Panc1 (cell line): Measurements from ENCODE around the gene CA10. TPM values are rescaled to one million over a fixed set of nuclear protein-coding genes. Genes with fewer than 3 reads are reported as not detected.

ENCODE experiments used
- ATAC-seq: fragments of 200-7000 bp; cut with Tn5 transposase; 2 replicates; pipeline ENCODE4 v1.9.1; 2020; ENCODE audit warnings: mild to moderate bottlenecking, moderate library complexity
- BruUV-seq: library from RNA; stranded (reverse); fragments of 400-500 nt; replicated peaks from 2 replicates; lab custom pipeline; 2021; lab: Mats Ljungman, UMichigan
- CTCF ChIA-PET: fragments of 300-600 bp; sonication (Branson Sonifier 250); formaldehyde crosslinking; loops from one replicate; lab custom pipeline; 2022; ENCODE audit warnings: antibody characterized with exemption; lab: Charles Lee
- POLR2A ChIA-PET: fragments of 300-600 bp; sonication (Branson Sonifier 250); formaldehyde crosslinking; loops from one replicate; lab custom pipeline; 2022; ENCODE audit warnings: antibody characterized with exemption; lab: Charles Lee
- DNase-seq: peaks from one replicate; pipeline ENCODE4 v3.0.0-alpha.2; 2010; ENCODE audit warnings: low read depth, low spot score
- H3K27ac ChIP-seq: 2 replicates; pipeline ENCODE4 v1.5.1; 2011; ENCODE audit warnings: mild to moderate bottlenecking, low read length, inconsistent platforms
- H3K27me3 ChIP-seq: fragments of 200-500 bp; sonication (Bioruptor generic); 2 replicates; pipeline ENCODE4 v1.6.0; 2014; ENCODE audit warnings: low read length, inconsistent platforms; ENCODE audit not compliant: control insufficient read depth, insufficient read depth
- H3K36me3 ChIP-seq: fragments of 200-500 bp; sonication (Bioruptor generic); 2 replicates; pipeline ENCODE4 v1.5.1; 2014; ENCODE audit warnings: inconsistent platforms, mild to moderate bottlenecking, low read length, moderate library complexity; ENCODE audit not compliant: control insufficient read depth, insufficient read depth
- H3K4me1 ChIP-seq: 2 replicates; pipeline ENCODE4 v1.5.1; 2011; ENCODE audit warnings: inconsistent platforms, mild to moderate bottlenecking, low read length, moderate library complexity; ENCODE audit not compliant: control insufficient read depth, insufficient read depth
- H3K4me3 ChIP-seq, 2 experiments: 2 replicates each; pipeline ENCODE4 v1.5.1; 2011 to 2012; ENCODE audit warnings: low read depth in 2 of 2, low read length in 2 of 2, mild to moderate bottlenecking in 2 of 2, inconsistent platforms in 1 of 2, moderate library complexity in 1 of 2
- H3K9me3 ChIP-seq: fragments of 200-500 bp; sonication (Bioruptor generic); 2 replicates; pipeline ENCODE4 v1.5.1; 2014; ENCODE audit warnings: low read depth, mild to moderate bottlenecking, inconsistent platforms, low read length, moderate library complexity; ENCODE audit not compliant: control insufficient read depth, insufficient read depth
- POLR2AphosphoS5 ChIP-seq: IDR thresholded peaks from 2 replicates; pipeline ENCODE4 v1.6.1; 2012; ENCODE audit warnings: mild to moderate bottlenecking, low read depth, low read length, moderate library complexity
- SIN3A ChIP-seq: IDR thresholded peaks from 2 replicates; pipeline ENCODE4 v1.6.1; 2012; ENCODE audit warnings: low read depth, mild to moderate bottlenecking, low read length, moderate library complexity, borderline replicate concordance; ENCODE audit not compliant: insufficient read depth
- TCF7L2 ChIP-seq: IDR thresholded peaks from 2 replicates; pipeline ENCODE4 v1.6.1; 2011; ENCODE audit warnings: mild to moderate bottlenecking, low read depth, low read length, inconsistent platforms
- in situ Hi-C: cut with HindIII; loops from 2 replicates; pipeline ENCODE4 v1.10.0; 2016; ENCODE audit warnings: low sequenced_read_pairs, low pct_unique_long_range_greater_than_20kb
- intact Hi-C: fragments of 100-400 bp; cut with micrococcal nuclease; formaldehyde crosslinking; loops from one replicate; pipeline ENCODE4 v1.10.0; 2022; ENCODE audit not compliant: unreplicated experiment
- total RNA-seq: library from RNA; stranded (reverse); gene quantifications from one replicate; pipeline ENCODE4 v1.2.1, GENCODE V29; 2021; ENCODE audit not compliant: unreplicated experiment
- TF ChIP-seq, protein P1 (sequence below), 2 experiments: IDR thresholded peaks; 2 replicates each; pipeline ENCODE4 v1.6.1; 2011 to 2012; ENCODE audit warnings: low read depth in 2 of 2, control low read depth in 1 of 2, low read length in 1 of 2, mild to moderate bottlenecking in 1 of 2, moderate library complexity in 1 of 2; ENCODE audit not compliant: insufficient read depth in 1 of 2
- TF ChIP-seq, protein P2 (sequence below): fragments of 450-650 bp; IDR thresholded peaks from 2 replicates; pipeline ENCODE4 v1.5.1; 2017; ENCODE audit warnings: mild to moderate bottlenecking

CA10 gene
- total RNA-seq, 1 experiment from 2014 or later, result not detected

DNA sequence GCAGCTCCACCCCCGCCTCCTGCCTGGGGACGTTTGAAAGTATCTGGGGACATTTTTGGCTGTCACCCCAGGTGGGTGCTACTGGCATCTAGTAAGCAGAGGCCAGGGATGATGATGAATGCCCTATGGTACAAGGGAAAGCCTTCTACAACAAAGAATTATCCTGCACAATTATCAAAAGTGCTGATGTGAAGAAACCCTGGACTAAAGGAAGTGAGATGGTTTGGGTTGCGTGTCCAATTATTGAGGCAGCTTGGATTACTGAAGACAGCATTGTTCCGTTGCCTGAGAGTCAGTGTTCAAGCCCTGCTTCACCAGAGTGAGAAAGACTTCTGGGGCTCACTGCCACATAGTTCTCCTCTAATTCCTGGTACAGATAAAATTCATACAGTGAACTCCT, 343.4 kb downstream of the CA10 start:
- in situ Hi-C loops (no loop called here), intact Hi-C loops (no loop called here)
- no peak for TF ChIP-seq SIN3A
- TF ChIP-seq, protein P1, sequence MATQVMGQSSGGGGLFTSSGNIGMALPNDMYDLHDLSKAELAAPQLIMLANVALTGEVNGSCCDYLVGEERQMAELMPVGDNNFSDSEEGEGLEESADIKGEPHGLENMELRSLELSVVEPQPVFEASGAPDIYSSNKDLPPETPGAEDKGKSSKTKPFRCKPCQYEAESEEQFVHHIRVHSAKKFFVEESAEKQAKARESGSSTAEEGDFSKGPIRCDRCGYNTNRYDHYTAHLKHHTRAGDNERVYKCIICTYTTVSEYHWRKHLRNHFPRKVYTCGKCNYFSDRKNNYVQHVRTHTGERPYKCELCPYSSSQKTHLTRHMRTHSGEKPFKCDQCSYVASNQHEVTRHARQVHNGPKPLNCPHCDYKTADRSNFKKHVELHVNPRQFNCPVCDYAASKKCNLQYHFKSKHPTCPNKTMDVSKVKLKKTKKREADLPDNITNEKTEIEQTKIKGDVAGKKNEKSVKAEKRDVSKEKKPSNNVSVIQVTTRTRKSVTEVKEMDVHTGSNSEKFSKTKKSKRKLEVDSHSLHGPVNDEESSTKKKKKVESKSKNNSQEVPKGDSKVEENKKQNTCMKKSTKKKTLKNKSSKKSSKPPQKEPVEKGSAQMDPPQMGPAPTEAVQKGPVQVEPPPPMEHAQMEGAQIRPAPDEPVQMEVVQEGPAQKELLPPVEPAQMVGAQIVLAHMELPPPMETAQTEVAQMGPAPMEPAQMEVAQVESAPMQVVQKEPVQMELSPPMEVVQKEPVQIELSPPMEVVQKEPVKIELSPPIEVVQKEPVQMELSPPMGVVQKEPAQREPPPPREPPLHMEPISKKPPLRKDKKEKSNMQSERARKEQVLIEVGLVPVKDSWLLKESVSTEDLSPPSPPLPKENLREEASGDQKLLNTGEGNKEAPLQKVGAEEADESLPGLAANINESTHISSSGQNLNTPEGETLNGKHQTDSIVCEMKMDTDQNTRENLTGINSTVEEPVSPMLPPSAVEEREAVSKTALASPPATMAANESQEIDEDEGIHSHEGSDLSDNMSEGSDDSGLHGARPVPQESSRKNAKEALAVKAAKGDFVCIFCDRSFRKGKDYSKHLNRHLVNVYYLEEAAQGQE (IDR thresholded peaks at IDR 0.05; ENCODE audit: insufficient read depth in 1 of 2, low read depth in 2 of 2, low read length in 1 of 2), result no peak
- TF ChIP-seq TCF7L2, result no peak
- TF ChIP-seq POLR2AphosphoS5, result no peak
- TF ChIP-seq, protein P2, sequence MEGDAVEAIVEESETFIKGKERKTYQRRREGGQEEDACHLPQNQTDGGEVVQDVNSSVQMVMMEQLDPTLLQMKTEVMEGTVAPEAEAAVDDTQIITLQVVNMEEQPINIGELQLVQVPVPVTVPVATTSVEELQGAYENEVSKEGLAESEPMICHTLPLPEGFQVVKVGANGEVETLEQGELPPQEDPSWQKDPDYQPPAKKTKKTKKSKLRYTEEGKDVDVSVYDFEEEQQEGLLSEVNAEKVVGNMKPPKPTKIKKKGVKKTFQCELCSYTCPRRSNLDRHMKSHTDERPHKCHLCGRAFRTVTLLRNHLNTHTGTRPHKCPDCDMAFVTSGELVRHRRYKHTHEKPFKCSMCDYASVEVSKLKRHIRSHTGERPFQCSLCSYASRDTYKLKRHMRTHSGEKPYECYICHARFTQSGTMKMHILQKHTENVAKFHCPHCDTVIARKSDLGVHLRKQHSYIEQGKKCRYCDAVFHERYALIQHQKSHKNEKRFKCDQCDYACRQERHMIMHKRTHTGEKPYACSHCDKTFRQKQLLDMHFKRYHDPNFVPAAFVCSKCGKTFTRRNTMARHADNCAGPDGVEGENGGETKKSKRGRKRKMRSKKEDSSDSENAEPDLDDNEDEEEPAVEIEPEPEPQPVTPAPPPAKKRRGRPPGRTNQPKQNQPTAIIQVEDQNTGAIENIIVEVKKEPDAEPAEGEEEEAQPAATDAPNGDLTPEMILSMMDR, result no peak
- no peak for ATAC-seq
- no peak for DNase-seq
- Histone ChIP-seq H3K27me3 (no peaks in the 10 kb centered on the region; the same call in none of the 2 replicates), H3K9me3 (no peaks in the 10 kb centered on the region), H3K4me1 (no peaks in the 10 kb centered on the region), H3K36me3 (no peaks in the 10 kb centered on the region), H3K27ac (no peak overlapping the region), H3K4me3 (no peak overlapping the region)
- no TSS peak for BruUV-seq
- POLR2A ChIA-PET, result no interaction called here
- CTCF ChIA-PET, result no interaction called here

DNA sequence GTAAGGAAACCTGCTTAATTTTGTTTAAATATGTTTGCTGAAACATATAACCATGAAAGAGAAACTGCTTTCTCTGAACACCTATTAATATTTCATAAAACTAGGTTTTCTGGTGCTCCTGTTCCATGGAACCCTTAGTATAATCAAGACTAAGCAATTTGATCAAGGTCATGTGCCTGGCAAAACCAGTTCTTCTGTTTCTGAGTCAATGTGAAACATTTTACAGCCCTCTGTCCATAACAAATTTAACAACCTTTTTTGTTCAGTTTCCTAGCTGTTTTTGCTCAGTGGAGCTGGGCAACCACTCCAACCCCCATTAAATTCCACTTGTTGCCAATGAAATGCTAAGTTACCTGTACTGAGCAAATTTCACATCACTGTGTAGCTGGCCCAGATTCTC, 344.0 kb downstream of the CA10 start:
- in situ Hi-C loops (no loop called here), intact Hi-C loops (no loop called here)
- H3K9me3 ChIP-seq, result no peaks in the 10 kb centered on the region
- ATAC-seq (no peak), DNase-seq (no peak)
- no peaks in the 10 kb centered on the region for H3K36me3 ChIP-seq
- no peak overlapping the region for H3K4me3 ChIP-seq
- CTCF ChIA-PET, result no interaction called here
- H3K27ac ChIP-seq, result no peak overlapping the region
- H3K4me1 ChIP-seq, result no peaks in the 10 kb centered on the region
- TF ChIP-seq, protein P1 (IDR thresholded peaks at IDR 0.05; ENCODE audit: insufficient read depth in 1 of 2, low read depth in 2 of 2, low read length in 1 of 2), result no peak
- H3K27me3 ChIP-seq, result no peaks in the 10 kb centered on the region; the same call in 1 of the 2 replicates
- no TSS peak for BruUV-seq
- POLR2A ChIA-PET, result no interaction called here
